Measurements from ENCODE around the gene PRKG1. TPM values are rescaled to one million over a fixed set of nuclear protein-coding genes. Genes with fewer than 3 reads are reported as not detected.

Gene PRKG1
- total RNA-seq, 2 donors from 2014 or later = 145 to 381 TPM

DNA sequence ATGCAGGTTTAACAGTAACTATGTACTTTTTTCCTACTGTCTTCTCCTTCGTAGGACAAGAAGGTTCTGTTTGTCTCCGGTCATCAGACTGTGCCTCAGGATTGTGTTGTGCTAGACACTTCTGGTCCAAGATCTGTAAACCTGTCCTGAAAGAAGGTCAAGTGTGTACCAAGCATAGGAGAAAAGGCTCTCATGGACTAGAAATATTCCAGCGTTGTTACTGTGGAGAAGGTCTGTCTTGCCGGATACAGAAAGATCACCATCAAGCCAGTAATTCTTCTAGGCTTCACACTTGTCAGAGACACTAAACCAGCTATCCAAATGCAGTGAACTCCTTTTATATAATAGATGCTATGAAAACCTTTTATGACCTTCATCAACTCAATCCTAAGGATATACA lies 1242.2 kb downstream of the PRKG1 start:
- no peaks in the 10 kb centered on the region for H3K9me3 ChIP-seq
- no peak overlapping the region for H3K4me3 ChIP-seq
- no peak overlapping the region for H3K27ac ChIP-seq
- H3K36me3 ChIP-seq = no peaks in the 10 kb centered on the region
- no peak for DNase-seq (ENCODE audit: low spot score)
- H3K4me1 ChIP-seq (ENCODE audit: control insufficient read depth in 1 of 2, low read depth in 2 of 2) = peaks cover 5 to 17% of the 10 kb centered on the region in 2 donors
- no peak for ATAC-seq (ENCODE audit: insufficient number of reproducible peaks, low FRiP score, low read depth)
- TF ChIP-seq CTCF (IDR thresholded peaks at IDR 0.05) = no peak
- no peaks in the 10 kb centered on the region for H3K27me3 ChIP-seq (replicated peaks; ENCODE audit: insufficient read depth)

DNA sequence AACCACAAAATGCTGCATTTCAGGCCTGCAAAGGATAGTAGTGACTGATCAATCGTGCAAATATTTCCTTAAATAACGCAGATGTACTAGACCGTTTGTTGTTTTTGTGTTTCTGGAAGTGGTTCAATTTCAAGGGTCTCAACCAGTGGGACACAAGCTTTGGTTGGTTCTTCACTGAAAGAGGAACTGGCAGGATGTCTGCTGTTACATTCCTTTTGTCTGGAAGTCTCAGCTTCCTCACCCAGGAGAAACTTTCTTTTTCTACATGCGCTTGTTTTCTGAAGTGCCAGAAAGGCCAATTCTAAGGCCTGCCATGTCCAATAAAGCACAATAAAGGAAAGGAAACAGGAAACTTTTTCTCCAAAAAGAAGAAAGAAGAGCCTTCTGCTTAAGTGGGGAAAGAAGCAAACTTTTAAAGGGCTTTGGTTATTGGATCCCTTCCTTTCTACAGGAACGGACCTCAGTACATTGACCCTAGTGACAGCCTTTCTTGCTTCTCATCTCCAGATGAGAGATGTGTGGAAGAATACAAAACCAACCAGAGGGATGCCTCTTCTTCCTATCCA lies 1243.9 kb downstream of the PRKG1 start:
- H3K36me3 ChIP-seq = no peaks in the 10 kb centered on the region
- ATAC-seq (ENCODE audit: insufficient number of reproducible peaks, low FRiP score, low read depth) (no peak), DNase-seq (ENCODE audit: low spot score) (no peak)
- no peak overlapping the region for H3K27ac ChIP-seq
- no peak for TF ChIP-seq CTCF (IDR thresholded peaks at IDR 0.05)
- H3K9me3 ChIP-seq = no peaks in the 10 kb centered on the region
- H3K4me3 ChIP-seq = no peak overlapping the region
- peaks cover 4 to 15% of the 10 kb centered on the region in 2 donors for H3K4me1 ChIP-seq (ENCODE audit: control insufficient read depth in 1 of 2, low read depth in 2 of 2)
- no peaks in the 10 kb centered on the region for H3K27me3 ChIP-seq (replicated peaks; ENCODE audit: insufficient read depth)

GRCh38 chr10:52318822-52319464 lies 1244.7 kb downstream of the PRKG1 start:
- ATAC-seq (ENCODE audit: insufficient number of reproducible peaks, low FRiP score, low read depth) (no peak), DNase-seq (ENCODE audit: low spot score) (no peak)
- no peaks in the 10 kb centered on the region for H3K36me3 ChIP-seq
- no peaks in the 10 kb centered on the region for H3K27me3 ChIP-seq (replicated peaks; ENCODE audit: insufficient read depth)
- peaks cover 0 to 7% of the 10 kb centered on the region in 2 donors for H3K4me1 ChIP-seq (ENCODE audit: control insufficient read depth in 1 of 2, low read depth in 2 of 2)
- no peaks in the 10 kb centered on the region for H3K9me3 ChIP-seq
- no peak overlapping the region for H3K4me3 ChIP-seq
- no peak overlapping the region for H3K27ac ChIP-seq
- TF ChIP-seq CTCF (IDR thresholded peaks at IDR 0.05) = no peak

DNA sequence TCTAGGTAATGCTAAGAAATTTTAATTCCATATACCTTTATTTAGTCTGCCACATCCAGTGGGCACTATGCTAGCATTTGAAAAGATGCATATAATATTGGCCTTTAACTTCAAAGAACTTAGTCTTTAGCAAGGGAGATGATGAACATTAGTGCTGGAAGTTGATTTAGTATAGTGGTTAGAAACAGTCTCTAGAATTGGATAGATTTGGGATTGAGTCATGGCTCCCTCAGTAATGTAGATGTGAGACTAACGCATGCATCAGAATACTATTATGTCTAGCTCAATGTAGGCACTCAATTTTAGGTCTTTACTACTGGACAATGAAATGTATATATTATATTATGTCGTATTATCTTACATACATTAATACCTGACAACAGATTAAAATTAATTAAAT lies 1245.6 kb downstream of the PRKG1 start:
- no peak for ATAC-seq (ENCODE audit: insufficient number of reproducible peaks, low FRiP score, low read depth)

DNA sequence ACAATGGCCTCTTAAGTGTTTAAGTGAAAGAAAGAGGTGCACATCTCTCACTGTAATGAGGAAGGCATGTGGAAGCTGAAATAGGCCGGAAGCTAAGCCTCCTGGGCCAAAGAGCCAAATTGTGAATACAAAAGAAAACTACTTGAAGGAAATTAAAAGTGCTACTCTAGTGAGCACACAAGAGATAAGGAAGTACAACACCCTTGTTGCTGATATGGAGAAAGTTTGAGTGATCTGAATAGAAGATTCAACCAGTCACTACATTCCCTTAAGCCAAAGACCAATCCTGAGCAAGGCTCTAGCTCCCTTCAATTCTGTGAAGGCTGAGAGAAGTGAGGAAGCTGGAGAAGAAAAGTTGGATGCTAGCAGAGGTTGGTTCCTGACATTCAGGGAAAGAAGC lies 1248.0 kb downstream of the PRKG1 start:
- Histone ChIP-seq H3K27ac (no peak overlapping the region), H3K4me1 (ENCODE audit: control insufficient read depth in 1 of 2, low read depth in 2 of 2) (no peaks in the 10 kb centered on the region), H3K27me3 (replicated peaks; ENCODE audit: insufficient read depth) (no peaks in the 10 kb centered on the region), H3K4me3 (no peak overlapping the region), H3K9me3 (no peaks in the 10 kb centered on the region), H3K36me3 (no peaks in the 10 kb centered on the region)
- ATAC-seq (ENCODE audit: insufficient number of reproducible peaks, low FRiP score, low read depth) (no peak), DNase-seq (ENCODE audit: low spot score) (no peak)
- TF ChIP-seq CTCF (IDR thresholded peaks at IDR 0.05) = no peak

More for the DNA sequence above, 1245.6 kb downstream of the PRKG1 start:
- Histone ChIP-seq H3K36me3 (no peaks in the 10 kb centered on the region), H3K9me3 (no peaks in the 10 kb centered on the region), H3K27me3 (replicated peaks; ENCODE audit: insufficient read depth) (no peaks in the 10 kb centered on the region), H3K4me3 (no peak overlapping the region), H3K27ac (no peak overlapping the region), H3K4me1 (ENCODE audit: control insufficient read depth in 1 of 2, low read depth in 2 of 2) (no peaks in the 10 kb centered on the region)
- DNase-seq (ENCODE audit: low spot score) = no peak
- TF ChIP-seq CTCF (IDR thresholded peaks at IDR 0.05) = no peak

Measured in thoracic aorta (tissue), 2 donors.